HG02981 (cell line): Measurements from ENCODE around the gene EFNA2.
A peak's percentile ranks its signal among the peaks of the same experiment; 100 is the strongest.
"Not testable (repeated sequence)": the region's sequence is repeated elsewhere in the genome, so short reads cannot be mapped to it uniquely, and the experiment has no call there.

Experiments used
- ATAC-seq: cut with Tn5 transposase; IDR thresholded peaks from one replicate; pipeline ENCODE4 v1.9.1; 2021; ENCODE audit warnings: mild to moderate bottlenecking, moderate library complexity; ENCODE audit not compliant: unreplicated experiment

EFNA2 gene

DNA sequence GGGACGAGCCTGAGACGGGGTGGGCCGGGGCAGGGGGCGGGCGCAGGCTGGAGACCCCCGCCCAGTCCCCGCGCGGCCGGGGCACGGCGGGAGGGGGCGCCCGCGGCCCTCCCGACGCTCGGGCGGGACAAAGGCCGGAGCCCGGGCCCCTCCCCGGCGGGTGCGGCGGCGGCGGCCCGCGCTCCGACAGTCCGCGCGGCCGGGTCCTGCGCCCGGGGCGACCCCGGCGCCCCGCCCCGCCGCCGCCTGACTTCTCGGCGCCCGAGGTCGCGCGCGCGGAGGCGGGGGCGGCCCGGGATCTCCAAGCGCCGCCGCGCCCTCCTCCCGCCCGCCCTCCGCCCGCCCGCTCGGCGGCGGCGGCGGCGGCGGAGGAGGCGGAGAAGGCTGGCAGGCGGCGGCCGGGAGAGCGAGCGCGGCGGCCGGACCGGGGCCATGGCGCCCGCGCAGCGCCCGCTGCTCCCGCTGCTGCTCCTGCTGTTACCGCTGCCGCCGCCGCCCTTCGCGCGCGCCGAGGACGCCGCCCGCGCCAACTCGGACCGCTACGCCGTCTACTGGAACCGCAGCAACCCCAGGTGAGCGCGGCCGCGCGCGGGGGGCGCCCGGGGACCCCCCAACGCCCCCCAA is at the start of gene EFNA2:
Gene EFNA2 (plus strand): TSS at position 137 of the 624 bp plus-strand sequence. CDS start 296 bp downstream, at position 433.
- ATAC-seq, result no peak

GRCh38 chr19:1236576-1236975 is 49.1 kb upstream of the EFNA2 start:
- no peak for ATAC-seq

GRCh38 chr19:1237027-1237659 is 48.5 kb upstream of the EFNA2 start:
- ATAC-seq, result no peak

DNA sequence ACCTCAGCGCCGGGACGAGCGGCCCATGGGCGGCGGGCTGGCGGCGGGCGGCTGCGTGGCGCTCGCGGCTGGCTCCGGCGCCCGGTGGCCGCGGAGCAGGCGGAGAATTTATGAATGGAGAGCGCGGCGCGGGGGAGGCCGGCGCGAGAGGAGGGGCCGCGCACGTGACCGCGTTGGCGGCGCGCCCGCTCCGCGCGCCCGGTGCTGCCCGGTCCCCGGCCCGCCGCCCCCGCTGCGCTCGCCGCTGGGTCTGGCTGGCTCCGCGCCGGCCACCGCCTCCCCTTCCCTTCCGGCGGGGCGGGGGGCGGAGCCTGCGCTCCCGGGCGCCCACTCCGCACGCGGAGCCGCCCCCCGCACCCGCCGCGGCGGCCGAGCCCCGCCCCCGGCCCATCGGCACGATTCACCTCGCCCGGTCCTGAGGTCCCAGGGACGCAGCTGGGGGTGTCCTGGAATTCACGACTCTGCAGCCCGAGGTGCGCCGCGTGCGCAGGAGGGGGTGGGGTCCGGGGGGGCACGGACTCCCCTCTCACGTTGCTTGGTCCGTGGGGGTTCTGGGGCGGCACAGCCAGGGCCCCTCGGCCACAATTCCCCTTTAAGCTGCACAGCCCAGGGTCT is 47.8 kb upstream of the EFNA2 start, which contains the start of gene CBARP:
Gene CBARP (minus strand): TSS at position 252 of the 615 bp plus-strand sequence. CDS start 1,905 bp downstream, outside the sequence.
- no peak for ATAC-seq

- ATAC-seq, result no peak
Measured at GRCh38 chr19:1238369-1239303, 47.0 kb upstream of the EFNA2 start.

DNA sequence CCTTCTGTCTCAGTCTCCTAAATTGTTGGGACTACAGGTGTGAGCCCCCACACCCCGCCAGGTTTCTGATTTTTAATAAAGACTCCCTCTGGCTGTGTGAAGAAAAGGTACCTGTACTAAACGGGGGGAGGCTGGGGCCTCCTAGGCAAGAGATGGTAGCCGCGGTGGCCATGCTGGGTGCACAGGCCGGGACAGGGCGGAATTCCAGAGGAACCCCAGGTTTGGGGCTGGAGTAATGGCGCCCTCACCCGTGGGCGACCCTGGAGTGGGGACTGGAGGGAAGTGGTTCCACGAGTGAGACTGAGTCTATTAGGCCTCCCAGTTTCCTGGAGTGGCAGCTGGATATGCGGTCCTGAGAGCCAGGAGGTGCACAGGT is 46.3 kb upstream of the EFNA2 start:
- ATAC-seq, result no peak

- ATAC-seq, result peak; percentile 33
Measured at GRCh38 chr19:1239796-1240737, 45.6 kb upstream of the EFNA2 start.

DNA sequence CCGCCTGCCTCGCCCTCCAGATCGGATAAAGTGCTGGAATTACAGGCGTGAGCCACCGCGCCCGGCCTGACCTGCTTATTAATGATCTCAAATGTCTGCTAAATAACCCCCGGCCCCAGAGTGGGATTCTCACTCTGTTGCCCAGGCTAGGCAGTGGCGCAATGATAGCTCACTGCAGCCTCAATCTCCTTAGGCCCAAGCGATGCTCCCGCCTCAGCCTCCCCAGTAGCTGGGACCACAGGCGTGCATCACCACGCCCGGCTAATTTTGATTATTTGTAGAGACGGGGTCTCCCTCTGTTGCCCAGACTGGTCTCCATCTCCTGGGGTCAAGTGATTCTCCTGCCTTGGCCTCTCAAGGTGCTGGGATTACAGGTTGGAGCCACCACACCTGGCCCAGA is 44.7 kb upstream of the EFNA2 start:
- no peak for ATAC-seq

GRCh38 chr19:1241417-1242095 is 44.1 kb upstream of the EFNA2 start, which contains the start of gene ATP5F1D:
ATP5F1D (plus strand) TSS chr19:1241751; CDS start chr19:1241851, 100 bp downstream.
- peak; percentile 49 for ATAC-seq

DNA sequence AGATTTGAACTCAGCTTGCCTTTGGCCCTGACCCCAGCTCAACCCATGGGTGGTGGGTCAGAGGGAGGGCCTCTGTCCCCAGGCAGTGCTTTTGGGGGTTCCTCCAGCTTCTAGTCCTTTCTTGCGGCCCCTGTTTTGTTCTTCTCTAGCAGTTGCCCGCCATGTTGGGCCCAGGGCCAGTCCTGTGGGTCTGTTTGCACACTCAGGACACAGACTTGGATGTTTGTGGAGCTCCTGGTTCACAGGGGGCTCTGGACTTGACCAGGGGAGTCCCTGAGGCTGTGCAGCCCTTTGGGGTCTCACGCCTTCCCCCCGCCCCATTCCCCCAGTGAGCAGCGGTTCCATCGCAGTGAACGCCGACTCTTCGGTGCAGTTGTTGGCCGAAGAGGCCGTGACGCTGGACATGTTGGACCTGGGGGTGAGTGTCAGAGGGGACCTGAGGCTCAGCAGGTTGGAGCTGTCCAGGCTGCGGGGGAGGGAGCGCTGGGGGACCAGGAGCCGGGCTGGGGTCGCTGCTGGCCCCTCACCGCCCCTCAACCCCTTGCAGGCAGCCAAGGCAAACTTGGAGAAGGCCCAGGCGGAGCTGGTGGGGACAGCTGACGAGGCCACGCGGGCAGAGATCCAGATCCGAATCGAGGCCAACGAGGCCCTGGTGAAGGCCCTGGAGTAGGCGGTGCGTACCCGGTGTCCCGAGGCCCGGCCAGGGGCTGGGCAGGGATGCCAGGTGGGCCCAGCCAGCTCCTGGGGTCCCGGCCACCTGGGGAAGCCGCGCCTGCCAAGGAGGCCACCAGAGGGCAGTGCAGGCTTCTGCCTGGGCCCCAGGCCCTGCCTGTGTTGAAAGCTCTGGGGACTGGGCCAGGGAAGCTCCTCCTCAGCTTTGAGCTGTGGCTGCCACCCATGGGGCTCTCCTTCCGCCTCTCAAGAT is 41.6 kb upstream of the EFNA2 start:
- ATAC-seq, result no peak

DNA sequence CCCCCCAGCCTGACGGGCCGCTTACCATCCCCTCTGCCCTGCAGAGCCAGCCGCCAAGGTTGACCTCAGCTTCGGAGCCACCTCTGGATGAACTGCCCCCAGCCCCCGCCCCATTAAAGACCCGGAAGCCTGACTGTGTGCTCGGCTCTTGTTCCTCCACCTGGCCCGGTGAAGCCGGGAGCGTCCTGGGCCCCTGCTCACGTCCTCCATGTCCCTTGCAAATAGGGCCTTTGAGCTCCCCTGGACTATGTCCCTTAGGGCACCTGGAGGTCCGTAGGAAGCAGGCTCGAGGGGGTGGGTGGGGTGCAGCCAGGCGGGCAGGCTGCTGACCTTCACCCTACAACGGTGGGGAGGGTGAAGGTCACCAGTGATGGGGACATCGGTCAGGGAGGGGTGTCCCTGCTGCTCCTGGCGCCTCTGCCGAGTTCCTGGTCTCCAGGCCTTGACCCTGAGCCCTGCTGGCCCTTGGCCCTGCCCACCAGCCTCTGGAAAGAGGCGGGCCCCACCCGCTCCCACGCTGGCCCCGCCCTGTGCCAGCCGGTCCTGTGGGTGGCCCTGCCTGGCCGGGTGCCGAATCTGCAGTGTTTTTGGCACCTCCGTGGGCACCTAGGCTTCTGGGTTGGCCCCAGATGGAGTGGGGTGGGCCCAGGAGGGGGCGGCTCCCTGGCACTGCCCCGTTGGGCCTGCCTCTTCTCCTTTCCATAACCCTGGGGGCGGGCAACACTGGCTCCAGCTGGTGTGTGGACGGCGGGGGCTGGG is 40.8 kb upstream of the EFNA2 start:
- ATAC-seq, result no peak

DNA sequence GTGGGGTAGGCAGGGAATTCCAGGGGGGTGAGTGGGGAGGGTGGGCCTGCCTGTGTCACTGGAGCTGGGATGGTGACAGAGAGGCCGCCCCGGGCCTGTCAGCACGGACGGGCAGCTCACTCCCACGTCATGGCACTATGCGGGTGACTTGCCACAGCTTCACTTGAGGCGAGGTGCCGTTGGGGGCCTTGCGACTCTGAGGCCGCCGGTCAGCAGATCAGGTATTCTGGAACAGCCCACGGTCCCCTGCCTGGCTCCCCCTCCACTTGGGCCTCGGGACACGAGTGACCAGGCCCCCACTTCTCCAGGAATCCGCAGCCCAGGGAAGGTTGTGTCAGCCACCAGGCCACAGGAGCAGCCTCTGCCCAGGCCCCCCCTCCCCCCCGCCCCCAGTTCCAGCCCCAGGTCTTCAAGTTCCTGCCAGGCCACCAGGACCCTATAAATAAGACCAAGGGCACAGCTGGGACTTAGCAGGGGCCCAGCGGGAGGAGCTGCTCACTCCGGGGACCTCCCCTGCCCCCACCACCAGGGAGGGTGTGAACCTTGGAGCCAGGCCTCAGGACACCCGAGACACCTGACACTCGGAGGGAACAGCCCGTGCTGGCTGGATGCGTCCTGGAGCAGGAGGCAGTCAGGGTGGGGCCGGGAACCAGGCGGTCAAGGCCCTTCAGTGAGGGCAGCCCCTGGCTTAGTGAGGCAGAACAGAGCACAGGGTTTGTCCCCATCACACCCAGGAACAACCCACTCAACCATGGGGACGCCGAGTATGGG is 40.0 kb upstream of the EFNA2 start:
- ATAC-seq, result no peak

- not testable (repeated sequence) for ATAC-seq
Measured at GRCh38 chr19:1246265-1247087, 39.2 kb upstream of the EFNA2 start.

- ATAC-seq, result no peak
Measured at GRCh38 chr19:1247748-1248138, 37.9 kb upstream of the EFNA2 start.

- ATAC-seq, result peak; percentile 9
Measured at GRCh38 chr19:1248139-1248785, 37.4 kb upstream of the EFNA2 start, which contains the start of gene MIDN. MIDN (plus strand) TSS chr19:1248583; CDS start chr19:1250297, 1,714 bp downstream.
